ENCODE data around the gene MYO1B. TPM values are rescaled to one million over a fixed set of nuclear protein-coding genes. Genes with fewer than 3 reads are reported as not detected.

MYO1B gene
- total RNA-seq, 1 experiment from 2014 or later, result 43.2 TPM

DNA sequence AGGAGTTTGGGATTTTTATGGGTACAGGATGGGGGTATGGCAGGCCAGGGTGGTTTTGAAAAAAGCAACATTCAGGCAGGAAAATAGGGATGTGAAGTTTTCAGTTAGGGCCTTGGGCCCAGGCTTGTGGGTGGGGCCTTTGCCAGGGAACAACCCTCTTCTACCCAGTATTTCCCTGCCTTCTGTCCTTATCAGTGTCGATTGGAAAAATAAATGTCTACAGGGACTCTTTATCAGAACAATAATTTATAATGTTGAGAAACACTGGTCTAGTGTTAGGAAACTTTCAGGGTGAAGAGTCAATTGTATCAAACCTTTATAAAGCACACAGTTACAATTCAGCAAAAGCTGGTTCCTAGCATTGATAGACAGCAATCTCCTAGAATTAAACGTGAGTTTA is 218.6 kb downstream of the MYO1B start:
- H3K79me1 ChIP-seq (ENCODE audit: insufficient read depth, low read depth, low read length, poor library complexity, severe bottlenecking), result no peaks in the 10 kb centered on the region
- H3K27ac ChIP-seq (ENCODE audit: insufficient read length, low read depth, low read length), result no peak overlapping the region
- H3K9ac ChIP-seq (ENCODE audit: extremely low read depth, insufficient read length, low read length), result no peak overlapping the region
- no peak overlapping the region for H4K91ac ChIP-seq (ENCODE audit: insufficient read length, low read depth, low read length)
- H2BK12ac ChIP-seq (ENCODE audit: insufficient read length, low read depth, low read length), result no peak overlapping the region
- H3K9me3 Mint-ChIP-seq, result peaks cover 4 to 9% of the 10 kb centered on the region in 2 experiments; a peak in 3 of 5 replicates
- no peak overlapping the region for H3T11ph ChIP-seq (ENCODE audit: low read length)
- no peaks in the 10 kb centered on the region for H3K23me2 ChIP-seq (ENCODE audit: insufficient read length, low read depth, low read length, poor library complexity, severe bottlenecking)
- H3K4ac ChIP-seq (ENCODE audit: low read depth, low read length), result no peak overlapping the region
- H3K79me2 ChIP-seq (ENCODE audit: insufficient read depth, low read length), result no peaks in the 10 kb centered on the region
- no peak overlapping the region for H4K5ac ChIP-seq (ENCODE audit: insufficient read length, low read depth, low read length)
- H2BK5ac ChIP-seq (ENCODE audit: insufficient read length, low read length), result no peak overlapping the region
- no peak overlapping the region for H3K56ac ChIP-seq (ENCODE audit: insufficient read length, low read depth, low read length)
- no peak overlapping the region for H4K8ac ChIP-seq (replicated peaks; ENCODE audit: insufficient read length, low read depth, low read length)
- no peak overlapping the region for H2BK20ac ChIP-seq (ENCODE audit: low read depth, low read length, poor library complexity, severe bottlenecking)
- H3K4me3 Mint-ChIP-seq, result no peak overlapping the region
- H3K4me1 Mint-ChIP-seq, result peaks cover 0 to 2% of the 10 kb centered on the region in 2 experiments; a peak in 1 of 4 replicates
- no peaks in the 10 kb centered on the region for H4K20me1 ChIP-seq (ENCODE audit: control insufficient read depth, insufficient read depth, insufficient read length)
- no peaks in the 10 kb centered on the region for H3K27me3 ChIP-seq (ENCODE audit: insufficient read depth, low read length)
- H2BK120ac ChIP-seq (ENCODE audit: low read depth, low read length, poor library complexity, severe bottlenecking), result no peak overlapping the region
- H3K36me3 Mint-ChIP-seq (ENCODE audit: insufficient read depth in 1 of 3, low read depth in 3 of 3), result peaks cover 0 to 9% (median 0%) of the 10 kb centered on the region in 3 experiments; a peak in 1 of 7 replicates
- H3K14ac ChIP-seq (ENCODE audit: insufficient read depth, low read length), result no peak overlapping the region
- TF ChIP-seq, protein P1, sequence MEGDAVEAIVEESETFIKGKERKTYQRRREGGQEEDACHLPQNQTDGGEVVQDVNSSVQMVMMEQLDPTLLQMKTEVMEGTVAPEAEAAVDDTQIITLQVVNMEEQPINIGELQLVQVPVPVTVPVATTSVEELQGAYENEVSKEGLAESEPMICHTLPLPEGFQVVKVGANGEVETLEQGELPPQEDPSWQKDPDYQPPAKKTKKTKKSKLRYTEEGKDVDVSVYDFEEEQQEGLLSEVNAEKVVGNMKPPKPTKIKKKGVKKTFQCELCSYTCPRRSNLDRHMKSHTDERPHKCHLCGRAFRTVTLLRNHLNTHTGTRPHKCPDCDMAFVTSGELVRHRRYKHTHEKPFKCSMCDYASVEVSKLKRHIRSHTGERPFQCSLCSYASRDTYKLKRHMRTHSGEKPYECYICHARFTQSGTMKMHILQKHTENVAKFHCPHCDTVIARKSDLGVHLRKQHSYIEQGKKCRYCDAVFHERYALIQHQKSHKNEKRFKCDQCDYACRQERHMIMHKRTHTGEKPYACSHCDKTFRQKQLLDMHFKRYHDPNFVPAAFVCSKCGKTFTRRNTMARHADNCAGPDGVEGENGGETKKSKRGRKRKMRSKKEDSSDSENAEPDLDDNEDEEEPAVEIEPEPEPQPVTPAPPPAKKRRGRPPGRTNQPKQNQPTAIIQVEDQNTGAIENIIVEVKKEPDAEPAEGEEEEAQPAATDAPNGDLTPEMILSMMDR (conservative IDR thresholded peaks at IDR 0.05), result no peak
- H2BK15ac ChIP-seq (ENCODE audit: low read depth, low read length), result no peak overlapping the region
- no peaks in the 10 kb centered on the region for H3K27me3 Mint-ChIP-seq (ENCODE audit: low read depth)
- no peak for DNase-seq
- no peak overlapping the region for H2AFZ ChIP-seq (ENCODE audit: low read length)
- no peaks in the 10 kb centered on the region for H3K4me1 ChIP-seq (ENCODE audit: insufficient read depth, low read length)
- H3K9me3 ChIP-seq (ENCODE audit: control insufficient read depth, low read depth, low read length), result no peaks in the 10 kb centered on the region
- H3K18ac ChIP-seq (ENCODE audit: insufficient read length, low read depth, low read length), result no peak overlapping the region
- no peak overlapping the region for H3K4me2 ChIP-seq (ENCODE audit: insufficient read depth, insufficient read length, low read length)
- no peak overlapping the region for H3K27ac Mint-ChIP-seq
- no CpG with 5 or more reads among the region's 2 CpGs for WGBS (ENCODE audit: extremely low coverage, insufficient read length, low lambda C conversion rate)
- H2AK5ac ChIP-seq (ENCODE audit: insufficient read length, low read length), result no peak overlapping the region
- H3K23ac ChIP-seq (ENCODE audit: insufficient read length, low read depth, low read length), result no peak overlapping the region

Data from H9 (cell line).